Measurements from ENCODE around the gene LSM7. TPM values are rescaled to one million over a fixed set of nuclear protein-coding genes. Genes with fewer than 3 reads are reported as not detected.

The LSM7 gene
- total RNA-seq, 2 donors from 2014 or later, result 45.7 to 69.9 TPM

GRCh38 chr19:2344381-2344870, 16.0 kb upstream of the LSM7 start:
- 91 to 94% methylated on average over 16 to 22 of the region's 24 CpGs for WGBS, 2 donors
- H3K36me3 ChIP-seq (replicated peaks in 1 of 2; ENCODE audit: insufficient read depth in 1 of 2, low read depth in 2 of 2), result peaks cover 0 to 8% of the 10 kb centered on the region in 2 donors
- no peak for DNase-seq

GRCh38 chr19:2343289-2343982, 15.1 kb upstream of the LSM7 start:
- Histone ChIP-seq H3K4me3 (no peak overlapping the region), H3K9me3 (no peaks in the 10 kb centered on the region), H3K27me3 (no peaks in the 10 kb centered on the region), H3K36me3 (replicated peaks in 1 of 2; ENCODE audit: insufficient read depth in 1 of 2, low read depth in 2 of 2) (peaks cover 0 to 8% of the 10 kb centered on the region in 2 donors), H3K4me1 (no peaks in the 10 kb centered on the region), H3K27ac (no peak overlapping the region)
- ATAC-seq (no peak), DNase-seq (no peak)
- intact Hi-C loops (cut with DNase I), result no loop called here
- 91 to 97% methylated on average over 22 to 28 of the region's 31 CpGs for WGBS, 2 donors
- no peak for TF ChIP-seq CTCF (IDR thresholded peaks at IDR 0.05)
- no peak for TF ChIP-seq POLR2A (IDR thresholded peaks at IDR 0.05)

More at GRCh38 chr19:2344381-2344870, 16.0 kb upstream of the LSM7 start:
- no peak overlapping the region for H3K4me3 ChIP-seq
- ATAC-seq, result no peak
- H3K27me3 ChIP-seq, result no peaks in the 10 kb centered on the region
- no peaks in the 10 kb centered on the region for H3K4me1 ChIP-seq
- TF ChIP-seq POLR2A (IDR thresholded peaks at IDR 0.05) (no peak), CTCF (IDR thresholded peaks at IDR 0.05) (no peak)
- H3K27ac ChIP-seq, result no peak overlapping the region
- intact Hi-C loops (cut with DNase I), result no loop called here
- H3K9me3 ChIP-seq, result no peaks in the 10 kb centered on the region

- Histone ChIP-seq H3K4me3 (no peak overlapping the region), H3K4me1 (peaks cover 3% of the 10 kb centered on the region), H3K27me3 (no peaks in the 10 kb centered on the region), H3K27ac (no peak overlapping the region), H3K9me3 (no peaks in the 10 kb centered on the region), H3K36me3 (replicated peaks in 1 of 2; ENCODE audit: insufficient read depth in 1 of 2, low read depth in 2 of 2) (peaks cover 0 to 8% of the 10 kb centered on the region in 2 donors)
- DNase-seq (no peak), ATAC-seq (no peak)
- intact Hi-C loops (cut with DNase I), result no loop called here
- TF ChIP-seq CTCF (IDR thresholded peaks at IDR 0.05) (no peak), POLR2A (IDR thresholded peaks at IDR 0.05) (no peak)
- WGBS, 2 donors, result 87 to 100% methylated on average over 7 to 17 of the region's 29 CpGs
Observed at GRCh38 chr19:2342656-2343288, 14.4 kb upstream of the LSM7 start.

- ATAC-seq, result no peak
- no peak overlapping the region for H3K27ac ChIP-seq
Observed at GRCh38 chr19:2341982-2342381, 13.6 kb upstream of the LSM7 start.

More at GRCh38 chr19:2341982-2342381, 13.6 kb upstream of the LSM7 start:
- H3K4me1 ChIP-seq, result peaks cover 10% of the 10 kb centered on the region
- WGBS, 2 donors, result 88 to 89% methylated on average over 10 to 15 of the region's 15 CpGs
- no peaks in the 10 kb centered on the region for H3K9me3 ChIP-seq
- intact Hi-C loops (cut with DNase I), result no loop called here
- H3K4me3 ChIP-seq, result no peak overlapping the region
- peaks cover 0 to 8% of the 10 kb centered on the region in 2 donors for H3K36me3 ChIP-seq (replicated peaks in 1 of 2; ENCODE audit: insufficient read depth in 1 of 2, low read depth in 2 of 2)
- H3K27me3 ChIP-seq, result no peaks in the 10 kb centered on the region
- no peak for DNase-seq
- TF ChIP-seq CTCF (IDR thresholded peaks at IDR 0.05) (no peak), POLR2A (IDR thresholded peaks at IDR 0.05) (no peak)
